ENCODE measurements around the gene LGALS7.
A peak's percentile ranks its signal among the peaks of the same experiment; 100 is the strongest.

Gene LGALS7

DNA sequence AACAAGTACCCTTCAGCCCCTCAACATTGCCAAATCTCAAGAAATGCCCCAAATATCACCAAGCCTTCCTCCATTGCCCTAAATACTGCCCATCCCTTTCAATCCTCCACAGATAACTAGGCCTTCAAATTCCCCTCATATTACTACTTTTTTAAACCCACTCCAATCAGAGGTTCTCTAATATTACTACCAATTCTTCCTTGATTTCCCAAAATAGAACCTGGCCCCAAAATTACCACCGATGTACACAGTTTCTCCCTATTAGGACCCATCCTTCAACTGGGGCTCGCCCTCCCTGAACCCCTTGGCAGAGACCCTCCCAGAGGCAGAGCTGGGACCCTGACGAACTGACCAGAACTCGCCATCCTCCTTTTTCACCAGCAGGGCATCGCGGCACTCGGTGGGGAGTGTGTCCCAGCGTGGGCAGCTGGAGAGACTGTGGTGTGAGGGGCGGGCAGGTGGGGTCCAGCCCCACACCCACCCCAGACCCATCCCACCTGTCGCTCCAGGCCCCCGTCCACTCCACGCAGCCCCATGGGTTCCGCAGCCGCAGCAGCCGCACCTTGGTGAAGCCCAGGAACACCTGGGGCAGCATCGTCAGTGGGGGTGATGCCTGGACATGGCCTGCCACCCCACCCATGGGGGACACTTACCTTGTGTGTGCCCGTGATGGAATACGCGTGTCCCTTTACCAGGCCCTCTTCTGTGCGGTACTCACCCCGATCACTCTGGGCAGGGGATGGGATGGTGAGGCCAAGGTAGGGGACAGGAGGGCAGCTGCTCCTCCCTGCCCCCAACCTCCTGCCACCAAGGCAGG is 35.2 kb downstream of the LGALS7 start:
- no peak for DNase-seq

DNA sequence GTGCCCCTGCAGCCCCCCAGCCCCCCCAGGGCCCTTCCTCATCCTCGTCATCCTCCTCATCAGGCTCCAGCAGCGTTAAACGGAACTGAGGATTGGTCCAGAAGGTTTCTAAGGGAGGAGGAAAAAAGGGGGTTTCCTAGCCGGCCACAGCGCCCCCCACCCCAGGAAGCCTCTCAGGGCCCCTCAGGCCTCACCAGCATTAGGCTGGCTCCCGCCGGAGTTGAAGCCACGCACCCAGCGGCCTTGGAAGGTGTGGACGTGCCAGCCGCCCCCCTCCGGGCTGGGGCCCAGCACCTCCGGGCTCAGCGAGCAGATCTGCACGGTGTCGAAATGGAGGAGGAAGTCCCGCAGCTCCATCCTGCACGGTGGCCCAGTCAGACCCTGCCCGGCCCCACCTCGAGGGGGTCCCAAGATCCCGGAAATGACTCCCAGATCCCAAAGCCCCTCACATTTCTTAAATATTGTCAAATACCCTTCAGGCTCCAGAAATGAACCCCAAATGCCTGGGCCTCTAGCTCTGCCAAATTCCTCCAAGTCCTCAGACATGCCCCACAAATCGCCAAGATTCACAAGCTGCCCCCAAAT is 35.9 kb downstream of the LGALS7 start:
- DNase-seq = no peak

DNA sequence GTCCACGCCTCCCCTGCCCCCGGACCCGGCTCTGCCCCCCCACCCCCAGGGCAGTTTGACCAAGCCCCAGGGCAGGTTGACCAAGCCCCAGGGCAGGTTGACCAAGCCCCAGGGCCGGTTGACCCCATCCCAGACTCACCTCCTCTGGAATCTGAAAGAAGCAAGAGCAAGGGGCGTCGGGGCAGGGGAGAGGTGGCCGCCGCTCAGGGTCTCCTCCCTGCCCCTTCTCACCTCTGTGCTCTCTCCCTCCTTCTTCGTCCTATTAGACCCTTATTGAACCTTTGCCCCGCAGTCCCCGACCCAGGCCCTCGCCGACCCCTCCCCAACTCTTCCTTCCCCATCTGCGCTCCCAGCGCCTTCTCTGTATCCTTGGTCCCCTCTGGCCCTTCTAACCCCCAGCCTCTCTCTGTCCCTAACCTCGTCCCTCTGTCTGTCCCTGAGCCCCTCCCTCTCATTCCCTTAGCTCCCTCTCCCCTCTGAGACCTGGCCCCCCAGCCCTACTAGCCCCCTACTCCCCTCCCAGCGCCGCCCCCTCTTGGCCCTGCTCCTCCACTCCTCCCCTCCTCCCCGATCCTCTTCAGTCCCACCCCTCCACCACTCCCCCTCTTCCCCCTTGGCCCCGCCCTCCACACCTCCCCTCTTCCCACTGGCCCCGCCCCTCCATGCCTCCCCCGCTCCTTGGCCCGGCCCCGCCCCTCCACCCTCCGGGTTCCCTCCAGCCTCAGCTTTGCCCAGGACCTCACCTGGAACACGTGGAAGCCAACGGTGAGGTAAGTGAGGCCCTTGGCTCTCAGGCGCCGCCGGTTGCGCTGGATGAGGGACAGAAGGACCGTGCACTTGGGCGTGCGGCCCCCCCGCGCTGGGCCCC is 36.7 kb downstream of the LGALS7 start:
- DNase-seq = peak; percentile 46

GRCh38 chr19:38736036-38736412 is 37.3 kb downstream of the LGALS7 start:
- DNase-seq = peak; percentile 34

DNA sequence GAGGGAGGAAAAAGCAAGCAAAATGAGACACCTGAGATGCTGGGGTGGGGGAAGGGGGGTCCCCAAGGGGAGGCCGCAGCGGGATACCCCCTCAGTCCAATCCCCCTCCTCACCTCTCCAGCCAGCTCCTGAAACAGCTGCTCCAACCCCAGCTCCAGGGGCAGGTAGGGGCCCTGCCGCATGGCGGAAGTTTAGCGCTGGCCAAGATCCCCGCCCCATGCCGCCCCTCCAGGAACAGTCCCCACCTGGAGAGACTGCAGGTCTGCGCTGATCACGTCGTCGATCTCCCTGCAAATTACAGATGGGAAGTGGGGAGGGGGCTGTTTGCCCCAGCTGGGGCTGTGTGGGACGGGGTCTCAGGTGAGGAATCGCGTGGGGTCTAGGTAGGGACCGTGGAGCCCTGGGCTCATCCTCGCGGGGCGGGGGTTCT is 38.0 kb downstream of the LGALS7 start:
- DNase-seq = peak; percentile 16

- no peak for DNase-seq
These were observed 38.7 kb downstream of the LGALS7 start for GRCh38 chr19:38734426-38735256.

DNA sequence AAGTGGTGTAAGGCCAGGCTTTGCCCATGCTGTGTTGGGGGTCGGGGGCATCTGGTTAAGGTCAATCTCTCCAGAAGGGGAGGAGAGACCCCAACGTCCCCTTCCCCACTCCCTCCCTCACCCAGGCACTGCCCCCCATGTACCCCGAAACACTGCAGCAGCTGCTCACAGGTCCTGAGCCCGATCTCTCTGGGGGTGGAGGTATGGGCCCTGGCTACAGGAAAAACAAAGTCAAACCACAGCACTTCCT is 39.2 kb downstream of the LGALS7 start:
- no peak for DNase-seq

GRCh38 chr19:38733493-38734175 is 39.7 kb downstream of the LGALS7 start:
- no peak for DNase-seq

GRCh38 chr19:38733241-38733492 is 40.1 kb downstream of the LGALS7 start:
- DNase-seq = no peak

DNA sequence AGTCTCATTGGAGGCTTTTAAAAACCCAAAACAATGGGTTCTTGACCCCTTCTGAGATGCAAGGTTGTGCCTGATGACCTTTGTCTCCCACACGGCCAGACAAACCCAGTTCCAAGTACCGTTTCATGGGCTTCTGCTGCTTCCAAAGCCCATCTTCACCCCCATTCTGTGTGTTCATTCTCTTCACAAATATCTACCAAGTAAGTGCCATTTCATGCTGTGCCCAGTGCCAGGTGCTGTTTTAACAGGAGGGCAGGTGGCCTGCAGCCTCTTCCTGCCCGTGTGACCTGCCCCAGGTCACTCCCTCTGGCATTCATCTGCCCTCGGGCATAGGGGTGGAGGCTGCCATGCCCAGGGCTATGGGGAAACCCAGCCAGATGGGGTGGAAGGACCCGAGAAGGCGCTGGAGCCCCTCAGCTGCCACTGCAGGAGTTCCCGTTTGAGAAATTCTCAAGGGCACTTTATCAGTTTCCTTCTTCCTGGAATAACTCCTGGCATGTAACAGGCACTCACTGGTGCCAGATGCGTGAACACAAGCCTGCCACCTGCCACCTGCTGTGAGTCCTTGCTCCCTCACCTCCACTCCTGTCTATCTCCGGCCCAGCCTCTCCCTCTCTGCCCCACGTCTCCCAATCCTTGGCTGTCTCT is 41.5 kb downstream of the LGALS7 start:
- peak; percentile 55 for DNase-seq

DNA sequence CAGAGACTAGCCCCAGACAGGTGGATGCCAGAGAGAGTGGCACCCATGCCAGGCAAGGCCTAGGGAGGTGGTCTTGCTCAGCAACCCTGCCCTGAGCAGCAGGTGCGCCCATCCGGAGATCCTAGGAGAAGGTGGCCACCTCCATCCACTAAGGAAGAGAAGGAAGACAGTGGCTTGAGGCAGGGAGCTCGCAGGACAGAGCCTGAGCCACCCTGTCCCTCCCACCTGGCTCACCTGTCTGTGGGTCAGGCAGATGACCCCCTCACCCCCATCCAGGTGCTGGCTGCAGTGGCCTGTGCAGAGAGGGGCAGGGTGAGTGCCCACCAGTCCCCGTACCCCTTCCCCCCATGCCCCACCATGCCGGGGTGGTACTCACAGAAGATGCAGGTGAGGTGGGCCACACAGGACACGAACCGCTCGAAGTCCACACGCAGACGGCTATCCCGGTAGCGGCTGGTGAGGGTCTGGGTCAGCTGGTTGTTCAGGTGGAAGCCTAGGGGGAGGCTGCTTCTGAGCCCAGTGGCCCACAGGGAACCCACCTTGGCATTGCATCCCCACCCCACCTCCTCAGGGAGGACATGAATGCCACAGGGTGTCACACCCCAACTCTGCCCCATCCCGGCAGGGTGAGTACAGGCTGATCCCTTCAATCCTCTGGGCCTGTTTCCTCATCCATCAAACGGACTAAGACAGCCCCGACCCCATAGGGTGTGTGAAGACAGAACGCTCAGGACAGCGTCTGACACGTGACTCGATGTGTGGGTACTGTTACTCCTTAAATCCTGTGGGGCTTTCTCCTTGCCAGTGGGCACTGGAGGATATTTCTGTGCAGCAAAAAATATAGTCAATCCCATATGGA is 42.4 kb downstream of the LGALS7 start:
- DNase-seq = no peak

DNA sequence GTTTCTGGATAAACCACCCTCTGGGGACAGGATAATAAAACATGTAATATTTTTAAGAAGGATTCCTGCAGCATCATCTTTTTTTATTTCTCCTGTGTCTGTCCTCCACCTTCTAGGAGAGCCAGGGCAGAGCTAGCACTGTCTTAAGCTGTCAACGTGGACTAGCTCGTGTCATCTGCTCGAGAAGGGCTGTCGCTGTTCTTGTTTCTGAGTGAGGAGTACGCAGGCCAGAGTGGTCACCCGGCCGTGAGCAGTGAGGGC is 42.9 kb downstream of the LGALS7 start:
- DNase-seq = no peak

- DNase-seq = peak; percentile 31
These were observed 43.5 kb downstream of the LGALS7 start for GRCh38 chr19:38729653-38730469.

GRCh38 chr19:38728752-38729541 is 44.4 kb downstream of the LGALS7 start:
- no peak for DNase-seq

- DNase-seq = no peak
These were observed 45.3 kb downstream of the LGALS7 start for GRCh38 chr19:38727868-38728660.

DNA sequence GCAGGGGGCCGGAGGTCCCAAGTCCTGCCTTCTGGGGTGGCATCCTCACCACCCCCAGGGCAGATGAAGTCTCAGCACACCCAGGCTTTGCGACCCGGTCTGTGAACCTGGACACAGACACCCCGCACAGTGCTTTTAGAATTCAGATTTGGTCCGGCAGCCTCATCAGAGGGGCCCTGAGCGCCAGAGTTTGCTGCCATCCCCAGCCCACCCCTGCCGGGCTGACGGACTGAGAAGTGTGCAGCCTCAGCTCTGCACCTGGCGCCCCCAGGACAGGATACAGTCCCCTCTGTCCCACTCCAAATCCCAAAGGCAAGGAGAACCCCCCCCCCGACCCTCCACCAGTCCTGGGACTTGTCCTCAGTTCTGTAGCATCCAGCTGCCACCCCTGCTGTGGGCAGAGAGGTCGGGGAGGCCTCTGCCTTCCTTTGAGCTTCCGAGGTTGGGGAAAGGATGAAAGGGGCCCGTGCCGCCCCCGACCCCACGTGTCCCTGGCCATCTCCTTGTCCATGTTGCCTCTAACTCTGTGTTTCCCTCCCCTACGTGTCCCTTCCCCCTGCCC is 45.9 kb downstream of the LGALS7 start:
- DNase-seq = no peak

GRCh38 chr19:38726761-38727301 is 46.5 kb downstream of the LGALS7 start:
- DNase-seq = no peak

- no peak for DNase-seq
These were observed 47.0 kb downstream of the LGALS7 start for GRCh38 chr19:38726284-38726673.
